Progenitor cell of endocrine pancreas (in vitro differentiated cells): ENCODE results near the gene LIPC. TPM values are rescaled to one million over a fixed set of nuclear protein-coding genes. Genes with fewer than 3 reads are reported as not detected.

Experiments
- DNase-seq: peaks from one replicate; pipeline ENCODE4 v3.0.0; 2021; ENCODE audit warnings: low spot score; ENCODE audit not compliant: unreplicated experiment
- H3K27ac Mint-ChIP-seq: 2 replicates; pipeline ENCODE4 v1.8.0; 2021; ENCODE audit warnings: mild to moderate bottlenecking, moderate library complexity, mixed read lengths
- H3K27me3 Mint-ChIP-seq: 2 replicates; pipeline ENCODE4 v1.8.0; 2021; ENCODE audit warnings: mixed read lengths
- H3K36me3 Mint-ChIP-seq: 2 replicates; pipeline ENCODE4 v1.8.0; 2022; ENCODE audit warnings: mixed read lengths; ENCODE audit not compliant: insufficient read depth
- H3K4me1 Mint-ChIP-seq: 2 replicates; pipeline ENCODE4 v1.8.0; 2021; ENCODE audit warnings: low read depth, mixed read lengths
- H3K4me3 Mint-ChIP-seq: 2 replicates; pipeline ENCODE4 v1.8.0; 2021; ENCODE audit warnings: low read depth, mild to moderate bottlenecking, moderate library complexity, mixed read lengths
- H3K9me3 Mint-ChIP-seq: 2 replicates; pipeline ENCODE4 v1.8.0; 2021; ENCODE audit warnings: low read depth, mixed read lengths
- CTCF ChIP-seq: fragments of 200-600 bp; sonication (generic); IDR thresholded peaks from one replicate; pipeline ENCODE4 v1.5.0; 2021; ENCODE audit warnings: antibody characterized with exemption, mild to moderate bottlenecking; ENCODE audit not compliant: unreplicated experiment
- total RNA-seq: library from RNA; stranded (reverse); gene quantifications from 2 replicates; pipeline ENCODE4 v1.2.1, GENCODE V29; 2021

Gene LIPC
- total RNA-seq, 1 donor from 2014 or later: 5.9 TPM

DNA sequence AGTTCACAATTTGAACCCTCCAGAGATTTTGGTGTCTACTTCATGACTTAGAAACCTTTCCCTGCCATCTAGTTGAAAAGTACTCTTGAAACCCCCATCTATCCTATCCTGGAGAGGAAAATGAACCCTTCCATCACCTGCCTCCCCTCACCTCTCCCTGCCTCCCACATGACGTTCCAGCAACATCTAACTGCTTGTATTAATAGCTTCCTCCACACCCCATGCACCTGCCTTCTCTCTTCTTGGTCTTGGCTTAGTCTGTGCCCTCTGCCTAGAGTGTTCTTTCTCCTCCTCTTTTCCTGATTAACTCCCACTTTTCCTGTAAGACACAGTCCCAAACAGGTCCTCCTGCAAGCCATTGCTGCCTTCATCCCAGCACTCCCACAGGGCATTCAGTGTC lies 107.8 kb downstream of the LIPC start:
- no peak overlapping the region for H3K27ac Mint-ChIP-seq

GRCh38 chr15:58541410-58542087 lies 109.8 kb downstream of the LIPC start:
- peak overlapping the region; percentile 59 for H3K27ac Mint-ChIP-seq
- peaks cover 19% of the 10 kb centered on the region for H3K4me1 Mint-ChIP-seq
- no peaks in the 10 kb centered on the region for H3K9me3 Mint-ChIP-seq
- no peak for TF ChIP-seq CTCF
- DNase-seq: no peak
- no peak overlapping the region for H3K4me3 Mint-ChIP-seq
- peaks cover 19% of the 10 kb centered on the region for H3K27me3 Mint-ChIP-seq
- H3K36me3 Mint-ChIP-seq: no peaks in the 10 kb centered on the region

More for the DNA sequence above, 107.8 kb downstream of the LIPC start:
- no peak for TF ChIP-seq CTCF
- H3K36me3 Mint-ChIP-seq: no peaks in the 10 kb centered on the region
- H3K4me1 Mint-ChIP-seq: peaks cover 21% of the 10 kb centered on the region
- no peaks in the 10 kb centered on the region for H3K9me3 Mint-ChIP-seq
- H3K27me3 Mint-ChIP-seq: peaks cover 32% of the 10 kb centered on the region
- no peak overlapping the region for H3K4me3 Mint-ChIP-seq
- no peak for DNase-seq

DNA sequence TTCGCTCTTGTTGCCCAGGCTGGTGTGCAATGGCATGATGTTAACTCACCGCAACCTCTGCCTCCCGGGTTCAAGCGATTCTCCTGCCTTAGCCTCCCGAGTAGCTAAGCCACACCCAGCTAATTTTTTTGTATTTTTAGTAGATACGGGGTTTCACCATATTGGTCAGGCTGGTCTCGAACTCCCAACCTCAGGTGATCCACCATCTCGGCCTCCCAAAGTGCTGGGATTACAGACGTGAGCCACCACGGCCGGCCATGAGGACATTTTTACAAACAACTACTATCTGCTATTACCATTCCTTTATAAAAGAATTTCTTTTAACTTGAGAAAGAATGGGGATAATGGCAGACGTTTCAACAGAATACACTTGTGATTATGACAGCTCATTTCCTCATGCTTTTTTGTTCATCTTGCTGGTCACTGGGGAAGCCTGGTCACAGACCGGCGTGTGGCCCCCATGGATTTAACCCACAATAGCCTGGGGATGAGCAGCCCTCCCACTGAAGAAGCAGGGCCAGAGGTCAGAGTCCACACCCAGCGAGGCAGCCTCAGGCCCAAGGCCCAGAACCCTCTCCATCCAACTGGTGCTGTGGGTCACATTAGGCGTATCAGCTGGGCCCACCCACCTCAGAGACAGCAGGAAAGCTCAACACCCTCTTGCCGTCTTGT lies 112.0 kb downstream of the LIPC start:
- no peak for TF ChIP-seq CTCF
- Mint-ChIP-seq H3K36me3 (no peaks in the 10 kb centered on the region), H3K9me3 (no peaks in the 10 kb centered on the region), H3K27me3 (peaks cover 29% of the 10 kb centered on the region), H3K27ac (no peak overlapping the region), H3K4me1 (peaks cover 18% of the 10 kb centered on the region), H3K4me3 (no peak overlapping the region)
- DNase-seq: no peak

DNA sequence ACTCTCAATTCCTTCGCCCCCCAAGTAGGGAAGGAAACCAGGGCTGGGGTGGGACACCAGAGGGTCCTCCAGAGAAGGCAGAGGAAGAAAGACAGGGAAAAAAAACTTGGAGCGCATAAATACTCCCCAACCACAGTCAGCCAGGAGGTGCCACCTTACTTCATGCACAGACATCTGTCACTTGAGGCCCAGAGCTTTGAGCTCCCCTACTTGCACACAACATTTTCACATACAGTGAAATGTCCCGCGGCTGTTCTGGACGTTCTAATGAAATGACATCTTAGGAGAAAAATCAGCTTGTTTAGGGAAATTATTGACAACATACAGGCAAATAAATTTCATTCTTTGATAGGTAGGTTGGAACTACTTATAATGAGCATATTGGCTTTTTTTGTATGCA lies 113.0 kb downstream of the LIPC start:
- no peak overlapping the region for H3K4me3 Mint-ChIP-seq
- H3K4me1 Mint-ChIP-seq: peaks cover 18% of the 10 kb centered on the region
- no peaks in the 10 kb centered on the region for H3K9me3 Mint-ChIP-seq
- TF ChIP-seq CTCF: no peak
- no peak for DNase-seq
- H3K36me3 Mint-ChIP-seq: no peaks in the 10 kb centered on the region
- no peak overlapping the region for H3K27ac Mint-ChIP-seq
- H3K27me3 Mint-ChIP-seq: peaks cover 33% of the 10 kb centered on the region

- Mint-ChIP-seq H3K27ac (no peak overlapping the region), H3K36me3 (no peaks in the 10 kb centered on the region), H3K9me3 (no peaks in the 10 kb centered on the region), H3K4me3 (no peak overlapping the region), H3K4me1 (peaks cover 17% of the 10 kb centered on the region), H3K27me3 (peaks cover 37% of the 10 kb centered on the region)
- DNase-seq: no peak
- TF ChIP-seq CTCF: no peak
Observed at GRCh38 chr15:58545307-58546065, 113.7 kb downstream of the LIPC start.
